Measurements from ENCODE around the gene RAB6B. TPM values are rescaled to one million over a fixed set of nuclear protein-coding genes. Genes with fewer than 3 reads are reported as not detected.

Gene RAB6B
- total RNA-seq, 1 experiment from 2014 or later, result 1.4 TPM

GRCh38 chr3:133869586-133869985 lies 26.1 kb downstream of the RAB6B start:
- Histone ChIP-seq H3K9me3 (replicated peaks) (no peaks in the 10 kb centered on the region), H3K27ac (no peak overlapping the region), H3K4me3 (no peak overlapping the region), H3K36me3 (no peaks in the 10 kb centered on the region), H3K27me3 (no peaks in the 10 kb centered on the region), H3K4me1 (no peaks in the 10 kb centered on the region)
- no peak for DNase-seq

GRCh38 chr3:133868758-133869475 lies 26.8 kb downstream of the RAB6B start:
- no peaks in the 10 kb centered on the region for H3K4me1 ChIP-seq
- H3K4me3 ChIP-seq, result no peak overlapping the region
- H3K27me3 ChIP-seq, result no peaks in the 10 kb centered on the region
- no peak overlapping the region for H3K27ac ChIP-seq
- no peak for DNase-seq
- no peaks in the 10 kb centered on the region for H3K9me3 ChIP-seq (replicated peaks)
- H3K36me3 ChIP-seq, result no peaks in the 10 kb centered on the region

- H3K27me3 ChIP-seq, result no peaks in the 10 kb centered on the region
- no peak overlapping the region for H3K4me3 ChIP-seq
- no peaks in the 10 kb centered on the region for H3K4me1 ChIP-seq
- peak; percentile 26 to 43 for DNase-seq
- no peak overlapping the region for H3K27ac ChIP-seq
- no peaks in the 10 kb centered on the region for H3K36me3 ChIP-seq
- no peaks in the 10 kb centered on the region for H3K9me3 ChIP-seq (replicated peaks)
These were observed 27.5 kb downstream of the RAB6B start for GRCh38 chr3:133868186-133868585.

GRCh38 chr3:133866141-133866540 lies 29.5 kb downstream of the RAB6B start:
- Histone ChIP-seq H3K4me1 (no peaks in the 10 kb centered on the region), H3K36me3 (no peaks in the 10 kb centered on the region), H3K9me3 (replicated peaks) (no peaks in the 10 kb centered on the region), H3K4me3 (no peak overlapping the region), H3K27ac (no peak overlapping the region), H3K27me3 (no peaks in the 10 kb centered on the region)
- no peak for DNase-seq

GRCh38 chr3:133865136-133865855 lies 30.4 kb downstream of the RAB6B start:
- Histone ChIP-seq H3K27ac (no peak overlapping the region), H3K4me1 (no peaks in the 10 kb centered on the region), H3K4me3 (no peak overlapping the region), H3K36me3 (no peaks in the 10 kb centered on the region), H3K27me3 (no peaks in the 10 kb centered on the region), H3K9me3 (replicated peaks) (no peaks in the 10 kb centered on the region)
- peak; percentile 16 to 26 for DNase-seq

- no peak overlapping the region for H3K4me3 ChIP-seq
- no peak overlapping the region for H3K27ac ChIP-seq
- no peaks in the 10 kb centered on the region for H3K9me3 ChIP-seq (replicated peaks)
- H3K4me1 ChIP-seq, result no peaks in the 10 kb centered on the region
- H3K27me3 ChIP-seq, result no peaks in the 10 kb centered on the region
- DNase-seq, result no peak
- H3K36me3 ChIP-seq, result no peaks in the 10 kb centered on the region
These were observed 31.1 kb downstream of the RAB6B start for GRCh38 chr3:133864616-133865015.

GRCh38 chr3:133863911-133864310 lies 31.8 kb downstream of the RAB6B start:
- no peak for DNase-seq
- Histone ChIP-seq H3K4me3 (no peak overlapping the region), H3K27me3 (no peaks in the 10 kb centered on the region), H3K9me3 (replicated peaks) (no peaks in the 10 kb centered on the region), H3K36me3 (no peaks in the 10 kb centered on the region), H3K27ac (no peak overlapping the region), H3K4me1 (no peaks in the 10 kb centered on the region)

GRCh38 chr3:133862161-133862560 lies 33.5 kb downstream of the RAB6B start:
- no peak for DNase-seq
- no peaks in the 10 kb centered on the region for H3K27me3 ChIP-seq
- H3K4me1 ChIP-seq, result no peaks in the 10 kb centered on the region
- no peaks in the 10 kb centered on the region for H3K36me3 ChIP-seq
- no peak overlapping the region for H3K27ac ChIP-seq
- no peak overlapping the region for H3K4me3 ChIP-seq
- H3K9me3 ChIP-seq (replicated peaks), result no peaks in the 10 kb centered on the region

- Histone ChIP-seq H3K4me3 (no peak overlapping the region), H3K36me3 (no peaks in the 10 kb centered on the region), H3K9me3 (replicated peaks) (no peaks in the 10 kb centered on the region), H3K4me1 (no peaks in the 10 kb centered on the region), H3K27ac (no peak overlapping the region), H3K27me3 (no peaks in the 10 kb centered on the region)
- DNase-seq, result no peak
These were observed 35.2 kb downstream of the RAB6B start for GRCh38 chr3:133860519-133860918.

- DNase-seq, result no peak
- Histone ChIP-seq H3K4me1 (no peaks in the 10 kb centered on the region), H3K36me3 (no peaks in the 10 kb centered on the region), H3K4me3 (no peak overlapping the region), H3K9me3 (replicated peaks) (no peaks in the 10 kb centered on the region), H3K27me3 (no peaks in the 10 kb centered on the region), H3K27ac (no peak overlapping the region)
These were observed 36.1 kb downstream of the RAB6B start for GRCh38 chr3:133859381-133860234.

GRCh38 chr3:133857767-133858166 lies 37.9 kb downstream of the RAB6B start:
- DNase-seq, result no peak
- H3K9me3 ChIP-seq (replicated peaks), result no peaks in the 10 kb centered on the region
- H3K27ac ChIP-seq, result no peak overlapping the region
- H3K36me3 ChIP-seq, result no peaks in the 10 kb centered on the region
- no peaks in the 10 kb centered on the region for H3K4me1 ChIP-seq
- H3K4me3 ChIP-seq, result no peak overlapping the region
- H3K27me3 ChIP-seq, result no peaks in the 10 kb centered on the region

GRCh38 chr3:133856316-133856715 lies 39.4 kb downstream of the RAB6B start:
- H3K4me1 ChIP-seq, result no peaks in the 10 kb centered on the region
- H3K27me3 ChIP-seq, result no peaks in the 10 kb centered on the region
- H3K36me3 ChIP-seq, result no peaks in the 10 kb centered on the region
- H3K27ac ChIP-seq, result no peak overlapping the region
- DNase-seq, result no peak
- H3K4me3 ChIP-seq, result no peak overlapping the region
- H3K9me3 ChIP-seq (replicated peaks), result no peaks in the 10 kb centered on the region

- DNase-seq, result no peak
- no peaks in the 10 kb centered on the region for H3K4me1 ChIP-seq
These were observed 39.9 kb downstream of the RAB6B start for GRCh38 chr3:133855772-133856171.

GRCh38 chr3:133855002-133855370 lies 40.7 kb downstream of the RAB6B start:
- no peak for DNase-seq
- Histone ChIP-seq H3K4me1 (no peaks in the 10 kb centered on the region), H3K27ac (no peak overlapping the region)

More at GRCh38 chr3:133855772-133856171, 39.9 kb downstream of the RAB6B start:
- Histone ChIP-seq H3K36me3 (no peaks in the 10 kb centered on the region), H3K27ac (no peak overlapping the region), H3K4me3 (no peak overlapping the region), H3K27me3 (no peaks in the 10 kb centered on the region), H3K9me3 (replicated peaks) (no peaks in the 10 kb centered on the region; the same call in 1 of the 2 replicates)

More at GRCh38 chr3:133855002-133855370, 40.7 kb downstream of the RAB6B start:
- Histone ChIP-seq H3K4me3 (no peak overlapping the region), H3K9me3 (replicated peaks) (no peaks in the 10 kb centered on the region; the same call in 1 of the 2 replicates), H3K36me3 (no peaks in the 10 kb centered on the region), H3K27me3 (no peaks in the 10 kb centered on the region)
